Stimulated activated CD4-positive, alpha-beta T cell treated with anti-CD3 and anti-CD28 coated beads, Interleukin-2, amount 100 ng/mL, for 48 hours (primary cell): ENCODE measurements around the gene HOOK1.
"Not testable (repeated sequence)": the region's sequence is repeated elsewhere in the genome, so short reads cannot be mapped to it uniquely, and the experiment has no call there.

ENCODE experiments used
- DNase-seq, 2 donors: peaks; one replicate each; pipeline ENCODE4 v3.0.0-alpha.2; 2020

HOOK1 gene

GRCh38 chr1:59892841-59893811 lies 78.4 kb downstream of the HOOK1 start:
- no peak for DNase-seq

GRCh38 chr1:59897165-59897564 lies 82.4 kb downstream of the HOOK1 start:
- DNase-seq, result no peak

- no peak for DNase-seq
Observed at GRCh38 chr1:59898927-59899326, 84.2 kb downstream of the HOOK1 start.

- DNase-seq, result no peak
Observed at GRCh38 chr1:59900640-59901039, 85.9 kb downstream of the HOOK1 start.

- no peak for DNase-seq
Observed at GRCh38 chr1:59901770-59902388, 87.1 kb downstream of the HOOK1 start.

GRCh38 chr1:59903141-59903754 lies 88.5 kb downstream of the HOOK1 start:
- no peak for DNase-seq

- DNase-seq, result no peak
Observed at GRCh38 chr1:59906931-59907330, 92.2 kb downstream of the HOOK1 start.

GRCh38 chr1:59908084-59908483 lies 93.3 kb downstream of the HOOK1 start:
- DNase-seq, result no peak

GRCh38 chr1:59908682-59909081 lies 93.9 kb downstream of the HOOK1 start:
- DNase-seq, result no peak

- DNase-seq, result not testable (repeated sequence)
Observed at GRCh38 chr1:59914791-59915286, 100.1 kb downstream of the HOOK1 start.

GRCh38 chr1:59915516-59915915 lies 100.8 kb downstream of the HOOK1 start:
- no peak for DNase-seq

- DNase-seq, result no peak
Observed at GRCh38 chr1:59917026-59917784, 102.5 kb downstream of the HOOK1 start.

- DNase-seq, result no peak
Observed at GRCh38 chr1:59917785-59918180, 103.0 kb downstream of the HOOK1 start.

- no peak for DNase-seq
Observed at GRCh38 chr1:59919746-59920145, 105.0 kb downstream of the HOOK1 start.

- not testable (repeated sequence) for DNase-seq
Observed at GRCh38 chr1:59921258-59921899, 106.6 kb downstream of the HOOK1 start.

GRCh38 chr1:59924653-59925052 lies 109.9 kb downstream of the HOOK1 start:
- DNase-seq, result no peak
